Large intestine (tissue), 3 donors: ENCODE results near the gene SEC31B. TPM values are rescaled to one million over a fixed set of nuclear protein-coding genes. Genes with fewer than 3 reads are reported as not detected.

Experiments used
- DNase-seq, 2 donors: peaks; one replicate each; pipeline versions ENCODE4 v3.0.0 to v3.0.0-alpha.2; 2013
- H3K27ac ChIP-seq: one replicate; pipeline ENCODE4 v1.5.1; 2013; ENCODE audit warnings: low read length
- H3K27me3 ChIP-seq: 2 replicates; pipeline ENCODE4 v1.6.1; 2013; ENCODE audit warnings: low read length; ENCODE audit not compliant: control insufficient read depth, insufficient read depth
- H3K36me3 ChIP-seq: 2 replicates; pipeline ENCODE4 v1.6.1; 2013; ENCODE audit warnings: low read length; ENCODE audit not compliant: control insufficient read depth, insufficient read depth
- H3K4me1 ChIP-seq: one replicate; pipeline ENCODE4 v1.6.1; 2013; ENCODE audit warnings: low read length; ENCODE audit not compliant: control insufficient read depth, insufficient read depth
- H3K4me3 ChIP-seq: one replicate; pipeline ENCODE4 v1.5.1; 2013; ENCODE audit warnings: low read length
- H3K9me3 ChIP-seq: one replicate; pipeline ENCODE4 v1.6.1; 2013; ENCODE audit warnings: mild to moderate bottlenecking, low read depth, low read length, moderate library complexity; ENCODE audit not compliant: control insufficient read depth
- WGBS: methylation state at CpG from one replicate; pipeline ENCODE4 v1.1.5; 2013; ENCODE audit warnings: low lambda C conversion rate; ENCODE audit not compliant: insufficient coverage; 5-methylcytosine and 5-hydroxymethylcytosine counted together
- polyA plus RNA-seq: library from polyadenylated mRNA; unstranded; fragments of 120-200 nt; gene quantifications from one replicate; pipeline ENCODE4 v1.2.1, GENCODE V29; 2013

The SEC31B gene
- polyA plus RNA-seq, 1 donor: 15.5 TPM

DNA sequence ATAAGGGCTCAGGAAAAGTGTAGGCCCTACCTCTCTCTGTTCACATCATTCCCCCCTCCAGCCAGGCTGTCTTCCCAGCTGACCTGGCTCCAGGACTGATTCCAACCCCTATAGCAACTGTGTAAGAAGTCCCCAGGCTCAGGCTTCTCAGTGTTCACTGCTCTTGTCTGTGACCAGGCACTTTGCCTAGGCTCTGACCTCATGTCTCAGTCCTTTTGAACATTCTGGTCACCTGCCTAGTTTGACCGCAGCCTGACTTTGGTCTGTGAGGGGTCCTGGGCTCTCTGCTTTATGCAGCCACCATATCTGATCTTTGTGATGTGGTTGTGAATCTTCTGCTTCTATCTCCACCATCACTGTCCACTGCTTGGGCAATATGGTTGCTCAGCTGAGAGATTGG lies 40.6 kb upstream of the SEC31B start:
- Histone ChIP-seq H3K36me3 (no peaks in the 10 kb centered on the region), H3K4me3 (no peak overlapping the region), H3K27ac (no peak overlapping the region), H3K9me3 (peaks cover 9% of the 10 kb centered on the region), H3K27me3 (peaks cover 39% of the 10 kb centered on the region), H3K4me1 (peaks cover 11% of the 10 kb centered on the region)
- DNase-seq: no peak
- WGBS: no CpG with 5 or more reads among the region's 1 CpG

DNA sequence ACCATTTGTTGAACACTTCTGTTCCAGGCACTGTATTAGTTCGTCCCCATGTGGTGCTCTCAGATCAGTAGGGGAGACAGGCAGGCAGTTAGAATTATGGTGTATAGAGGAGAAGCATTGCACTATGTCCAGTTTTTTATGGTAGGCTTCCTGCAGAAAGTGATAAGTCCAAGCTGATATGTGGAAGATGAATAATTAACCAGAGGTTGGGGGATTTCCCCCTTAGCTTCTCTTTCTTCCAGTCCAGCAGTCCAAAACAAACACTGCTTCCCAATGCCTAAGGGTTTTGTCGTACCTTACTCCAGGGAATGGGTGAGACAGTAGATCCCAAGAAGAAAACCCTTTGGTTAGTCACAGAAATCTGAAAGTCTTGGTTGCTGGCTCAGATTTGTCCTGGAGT lies 35.2 kb upstream of the SEC31B start:
- no peaks in the 10 kb centered on the region for H3K9me3 ChIP-seq
- peaks cover 19% of the 10 kb centered on the region for H3K4me1 ChIP-seq
- no peak overlapping the region for H3K4me3 ChIP-seq
- H3K36me3 ChIP-seq: peaks cover 7% of the 10 kb centered on the region
- WGBS: no CpG with 5 or more reads among the region's 2 CpGs
- no peaks in the 10 kb centered on the region for H3K27me3 ChIP-seq
- no peak overlapping the region for H3K27ac ChIP-seq
- DNase-seq: peak; percentile 70 to 88

GRCh38 chr10:100553929-100554328 lies 34.3 kb upstream of the SEC31B start:
- H3K36me3 ChIP-seq: peaks cover 17% of the 10 kb centered on the region
- no peak overlapping the region for H3K27ac ChIP-seq
- no CpG with 5 or more reads among the region's 3 CpGs for WGBS

DNA sequence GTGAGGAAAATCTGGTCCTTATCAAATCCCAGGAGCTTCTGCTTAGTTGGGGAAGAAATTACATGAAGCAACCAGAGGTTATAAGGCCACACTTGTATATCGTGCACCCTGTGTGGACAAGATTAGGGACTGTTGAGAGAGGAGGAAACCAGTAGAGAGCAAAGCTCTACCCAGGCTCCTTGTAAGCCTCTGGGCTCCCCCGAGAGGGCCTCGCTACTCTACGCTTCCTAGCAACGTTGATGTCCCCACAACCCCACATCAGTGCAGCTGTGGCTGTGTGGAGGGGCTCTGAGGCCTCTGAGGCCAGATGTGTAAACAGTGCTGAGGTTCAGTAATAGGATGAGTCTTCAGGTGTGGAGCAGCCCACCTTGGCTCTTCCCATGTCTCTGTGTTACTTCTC lies 32.1 kb upstream of the SEC31B start:
- WGBS: no CpG with 5 or more reads among the region's 5 CpGs
- no peak overlapping the region for H3K27ac ChIP-seq
- H3K4me3 ChIP-seq: no peak overlapping the region
- no peak for DNase-seq
- peaks cover 39% of the 10 kb centered on the region for H3K36me3 ChIP-seq
- no peaks in the 10 kb centered on the region for H3K9me3 ChIP-seq
- H3K27me3 ChIP-seq: no peaks in the 10 kb centered on the region
- peaks cover 19% of the 10 kb centered on the region for H3K4me1 ChIP-seq

More at GRCh38 chr10:100553929-100554328, 34.3 kb upstream of the SEC31B start:
- H3K4me1 ChIP-seq: peaks cover 19% of the 10 kb centered on the region
- H3K4me3 ChIP-seq: no peak overlapping the region
- H3K9me3 ChIP-seq: no peaks in the 10 kb centered on the region
- no peaks in the 10 kb centered on the region for H3K27me3 ChIP-seq
- no peak for DNase-seq

DNA sequence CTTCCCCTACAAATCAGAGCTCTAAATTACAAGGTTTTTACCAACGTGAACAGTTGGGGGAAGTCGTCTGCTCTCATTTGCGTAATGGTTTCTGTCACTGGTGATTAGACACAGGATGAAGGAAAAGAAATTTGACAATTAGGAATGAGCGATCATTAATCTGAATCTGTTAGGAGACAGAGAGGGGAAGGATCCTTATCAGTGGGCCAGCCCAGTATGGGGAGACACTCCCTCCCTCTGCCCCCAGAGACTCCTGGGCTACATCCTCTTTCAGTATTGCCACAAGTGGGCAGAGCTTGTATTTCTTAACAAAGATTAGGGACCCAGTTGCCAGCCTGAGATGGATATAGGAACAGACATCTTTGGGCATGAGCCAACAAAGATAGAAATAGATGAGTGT lies 31.5 kb upstream of the SEC31B start:
- Histone ChIP-seq H3K9me3 (no peaks in the 10 kb centered on the region), H3K4me1 (peaks cover 19% of the 10 kb centered on the region), H3K27ac (no peak overlapping the region), H3K36me3 (peaks cover 43% of the 10 kb centered on the region), H3K4me3 (no peak overlapping the region), H3K27me3 (no peaks in the 10 kb centered on the region)
- no peak for DNase-seq
- WGBS: 100% methylated on average over 1 of the region's 4 CpGs

- peaks cover 92% of the 10 kb centered on the region for H3K36me3 ChIP-seq
- H3K27ac ChIP-seq: no peak overlapping the region
Measured at GRCh38 chr10:100544950-100545349, 25.3 kb upstream of the SEC31B start.

DNA sequence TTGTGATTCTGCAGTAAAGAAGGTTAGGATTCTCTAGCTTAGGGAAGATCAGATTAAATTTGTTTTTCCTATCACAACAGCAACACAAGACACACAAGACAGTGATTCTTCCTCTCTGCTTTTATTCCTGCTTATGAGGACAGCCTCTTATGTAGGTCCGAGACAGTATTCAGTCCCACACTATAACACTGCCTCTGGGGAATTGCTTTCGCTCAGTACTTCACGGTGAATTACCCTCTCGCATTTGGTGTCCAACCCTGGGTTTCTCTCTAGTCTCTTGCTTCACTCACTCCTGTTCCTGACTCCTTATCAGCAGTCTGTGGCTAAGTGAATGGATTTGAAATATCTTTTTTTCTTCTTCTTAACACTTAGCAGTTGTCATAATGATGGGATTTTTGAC lies 17.8 kb upstream of the SEC31B start:
- Histone ChIP-seq H3K27ac (no peak overlapping the region), H3K4me3 (no peak overlapping the region), H3K36me3 (peaks cover 38% of the 10 kb centered on the region), H3K27me3 (no peaks in the 10 kb centered on the region), H3K4me1 (peaks cover 9% of the 10 kb centered on the region), H3K9me3 (no peaks in the 10 kb centered on the region)
- no peak for DNase-seq
- WGBS: 95% methylated on average over 4 of the region's 4 CpGs

More at GRCh38 chr10:100544950-100545349, 25.3 kb upstream of the SEC31B start:
- no peak overlapping the region for H3K4me3 ChIP-seq
- H3K27me3 ChIP-seq: no peaks in the 10 kb centered on the region
- no CpG with 5 or more reads among the region's 5 CpGs for WGBS
- H3K9me3 ChIP-seq: no peaks in the 10 kb centered on the region
- no peaks in the 10 kb centered on the region for H3K4me1 ChIP-seq
- DNase-seq: no peak

DNA sequence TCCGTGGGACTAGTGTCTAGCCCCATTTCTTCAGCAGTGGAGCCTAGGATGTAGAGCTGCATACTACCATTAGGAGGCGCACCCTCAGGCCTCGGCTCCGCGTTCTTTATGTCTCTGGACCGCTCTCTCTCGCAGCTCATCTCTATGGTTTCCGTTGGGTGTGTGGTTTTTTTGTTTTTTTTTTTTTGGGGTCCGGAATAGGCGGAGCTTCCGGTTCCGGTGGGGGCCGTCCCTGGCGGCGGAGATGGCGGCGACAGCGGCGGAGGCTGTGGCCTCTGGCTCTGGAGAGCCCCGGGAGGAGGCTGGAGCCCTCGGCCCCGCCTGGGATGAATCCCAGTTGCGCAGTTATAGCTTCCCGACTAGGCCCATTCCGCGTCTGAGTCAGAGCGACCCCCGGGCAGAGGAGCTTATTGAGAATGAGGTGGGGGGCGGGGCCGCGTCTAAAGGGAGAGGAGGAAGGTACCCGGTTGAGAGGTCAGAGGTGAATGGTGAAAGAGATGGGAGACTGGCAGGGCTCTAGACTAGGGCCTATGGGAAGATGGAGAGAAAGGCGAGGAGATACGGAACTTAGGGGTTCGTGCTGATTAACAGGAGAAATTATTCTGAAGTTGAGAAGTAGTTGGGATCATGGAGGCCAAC lies 16.2 kb upstream of the SEC31B start, which contains the start of gene HIF1AN:
TSS of gene HIF1AN (plus strand) at position 229 of the 639 bp plus-strand sequence. CDS start at position 245, 16 bp downstream.
- H3K36me3 ChIP-seq: peaks cover 26% of the 10 kb centered on the region
- H3K9me3 ChIP-seq: no peaks in the 10 kb centered on the region
- no peak within 1 kb of the TSS for H3K27ac ChIP-seq
- peak; percentile 93 to 95 for DNase-seq
- peaks cover 9% of the 10 kb centered on the region for H3K4me1 ChIP-seq
- no peaks in the 10 kb centered on the region for H3K27me3 ChIP-seq
- H3K4me3 ChIP-seq: peak within 1 kb of the TSS; percentile 78
- no CpG with 5 or more reads among the region's 35 CpGs for WGBS

GRCh38 chr10:100535338-100535714 lies 15.7 kb upstream of the SEC31B start:
- Histone ChIP-seq H3K4me1 (peaks cover 9% of the 10 kb centered on the region), H3K36me3 (peaks cover 21% of the 10 kb centered on the region), H3K9me3 (no peaks in the 10 kb centered on the region), H3K4me3 (peak overlapping the region; percentile 78), H3K27me3 (no peaks in the 10 kb centered on the region), H3K27ac (no peak overlapping the region)
- WGBS: 100% methylated on average over 2 of the region's 4 CpGs
- DNase-seq: no peak

GRCh38 chr10:100534726-100535125 lies 15.1 kb upstream of the SEC31B start:
- H3K9me3 ChIP-seq: no peaks in the 10 kb centered on the region
- H3K27me3 ChIP-seq: no peaks in the 10 kb centered on the region
- DNase-seq: no peak
- peaks cover 13% of the 10 kb centered on the region for H3K4me1 ChIP-seq
- no peak overlapping the region for H3K4me3 ChIP-seq
- no peak overlapping the region for H3K27ac ChIP-seq
- no CpG with 5 or more reads among the region's 2 CpGs for WGBS
- peaks cover 15% of the 10 kb centered on the region for H3K36me3 ChIP-seq

GRCh38 chr10:100531761-100532160 lies 12.1 kb upstream of the SEC31B start:
- Histone ChIP-seq H3K27me3 (no peaks in the 10 kb centered on the region), H3K36me3 (peaks cover 6% of the 10 kb centered on the region), H3K27ac (no peak overlapping the region), H3K4me1 (peaks cover 20% of the 10 kb centered on the region), H3K4me3 (no peak overlapping the region), H3K9me3 (no peaks in the 10 kb centered on the region)
- DNase-seq: no peak
